Stimulated activated CD8-positive, alpha-beta memory T cell treated with anti-CD3 and anti-CD28 coated beads, Interleukin-15, amount 100 ng/mL, for 4 hours (primary cell): ENCODE data around the gene MESP2.

Source experiments
- DNase-seq, 2 donors: peaks; one replicate each; pipeline ENCODE4 v3.0.0-alpha.2; 2020; ENCODE audit warnings: low read depth in 2 of 2

The MESP2 gene

DNA sequence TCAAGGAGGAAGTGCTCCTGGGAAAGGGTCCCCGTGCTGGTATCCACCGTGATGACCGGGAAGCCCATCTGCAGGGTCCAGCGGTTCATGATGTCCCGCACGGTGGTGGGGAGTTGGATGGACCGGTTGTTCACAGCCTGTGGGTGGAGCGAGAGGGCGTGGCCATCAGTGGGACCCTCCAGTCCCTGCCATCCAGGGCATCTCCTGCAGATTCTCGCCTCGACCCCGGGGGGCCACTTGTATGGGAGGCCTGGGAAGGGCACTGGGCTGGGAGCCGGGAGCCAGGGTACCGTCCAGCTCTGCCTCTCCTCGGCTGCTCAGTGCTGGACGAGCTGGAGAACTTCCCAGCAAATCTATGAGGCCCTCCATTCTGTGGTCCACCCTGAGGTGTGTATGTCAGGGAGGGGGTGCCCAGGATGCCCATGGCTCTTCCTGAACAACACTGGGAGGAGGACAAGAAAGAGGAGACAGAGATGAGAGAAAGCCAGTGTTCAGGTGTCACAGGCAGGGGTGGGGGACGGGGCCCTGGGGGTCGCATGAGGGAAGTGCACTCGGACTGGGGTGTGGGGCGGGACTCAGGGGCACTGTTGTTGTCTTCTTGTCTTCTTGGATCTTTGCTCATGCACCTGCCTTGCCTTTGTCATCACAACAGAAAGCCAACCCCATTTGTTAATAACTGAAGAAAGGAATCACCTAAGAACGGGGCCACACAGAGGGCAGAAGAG, 25.5 kb downstream of the MESP2 start:
- no peak for DNase-seq

GRCh38 chr15:89802231-89802928, 26.2 kb downstream of the MESP2 start:
- no peak for DNase-seq

DNA sequence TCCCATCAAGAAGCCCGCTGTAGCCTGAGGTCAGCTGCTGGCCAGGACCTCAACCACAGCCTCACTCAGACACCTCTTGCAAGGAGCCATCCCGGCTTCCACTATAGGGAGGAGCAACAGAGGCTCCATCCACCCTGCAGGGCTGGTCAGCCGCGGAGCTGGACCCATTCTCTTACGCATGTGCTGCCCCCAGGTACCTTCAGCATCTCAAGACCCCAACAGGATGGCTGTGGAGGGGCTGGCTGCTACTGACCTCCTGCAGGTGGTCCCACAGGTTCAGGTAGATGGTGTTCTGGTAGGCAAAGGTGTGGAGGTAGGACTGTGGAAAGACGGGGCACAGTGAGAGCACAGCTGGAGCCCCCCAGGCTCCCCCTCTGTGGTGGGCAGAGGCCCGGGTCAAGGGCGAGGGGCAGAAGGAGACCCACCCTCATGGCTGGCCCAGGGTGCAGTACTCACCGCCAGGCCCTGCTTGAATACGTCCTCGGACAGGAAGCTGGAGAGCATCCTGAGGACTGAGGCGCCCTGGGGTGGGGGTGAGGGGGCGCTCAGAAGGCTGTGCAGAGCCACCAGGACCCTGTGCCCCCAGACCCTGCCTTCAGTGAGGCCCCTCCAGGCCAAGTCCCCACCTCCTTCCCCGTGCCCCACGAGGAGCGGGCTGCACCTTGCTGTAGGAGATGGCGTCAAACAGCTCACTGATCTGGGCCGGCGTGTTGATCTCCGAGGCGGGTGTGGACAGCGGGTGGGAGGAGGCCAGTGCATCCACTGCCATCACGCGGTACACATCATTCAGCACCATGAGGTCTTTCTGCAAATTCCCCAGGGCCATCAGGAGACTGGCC, 27.1 kb downstream of the MESP2 start:
- DNase-seq: no peak

DNA sequence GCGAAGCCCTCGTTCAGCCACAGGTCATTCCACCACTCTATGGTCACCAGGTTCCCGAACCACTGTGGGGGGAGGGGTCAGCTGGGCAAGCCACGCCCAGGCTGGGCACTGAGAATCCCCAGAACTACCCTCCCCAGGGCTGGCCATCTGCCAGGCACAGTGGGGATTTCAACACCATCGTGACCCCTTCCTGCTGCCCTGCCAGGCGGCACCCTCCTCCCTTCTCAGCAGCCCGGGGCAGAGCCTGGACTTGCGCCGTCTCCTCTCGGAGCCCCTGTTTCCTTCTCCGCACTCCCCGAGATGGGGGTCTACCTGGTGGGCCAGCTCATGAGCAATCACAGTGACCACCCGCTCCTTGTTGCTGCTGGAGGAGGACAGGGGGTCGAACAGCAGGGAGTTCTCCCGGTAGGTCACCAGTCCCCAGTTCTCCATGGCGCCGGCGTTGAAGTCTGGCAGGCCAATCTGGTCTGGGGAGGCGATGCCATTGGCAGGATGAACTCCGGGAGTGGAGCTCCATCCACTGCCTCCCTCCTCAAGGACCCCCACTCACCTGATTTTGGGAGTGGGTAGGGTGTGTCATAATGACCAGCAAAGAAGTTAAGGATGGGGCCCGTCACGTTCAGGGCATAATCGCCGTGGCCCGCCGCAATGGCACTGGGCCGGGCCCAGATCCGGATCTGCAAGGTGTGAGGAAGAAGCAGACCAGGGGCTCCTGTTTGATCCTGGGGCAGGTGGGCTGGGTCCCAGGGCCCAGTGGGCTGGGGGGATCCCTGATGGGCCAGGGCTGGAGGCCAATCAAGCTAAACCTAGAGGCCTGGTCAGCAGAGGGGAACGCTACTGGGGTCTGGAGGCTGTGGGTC, 28.0 kb downstream of the MESP2 start:
- no peak for DNase-seq

GRCh38 chr15:89805241-89806209, 29.4 kb downstream of the MESP2 start:
- DNase-seq: no peak

DNA sequence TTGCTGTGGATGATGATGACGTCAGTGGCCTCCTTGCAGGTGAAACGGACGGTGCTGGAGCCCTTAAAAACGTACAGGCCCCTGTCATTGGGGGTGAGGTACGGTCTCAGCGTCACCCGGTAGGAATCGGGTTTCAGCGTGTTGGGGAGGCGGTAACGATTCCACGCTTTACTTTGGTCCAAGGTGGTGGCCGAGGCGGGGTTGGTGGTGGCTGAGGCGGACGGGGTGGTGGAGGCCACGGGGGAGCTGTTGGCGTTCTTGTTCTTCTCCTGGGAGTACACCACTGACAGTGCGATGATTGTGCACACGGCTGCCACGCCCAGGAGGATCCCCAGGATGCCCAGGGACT, 30.1 kb downstream of the MESP2 start:
- DNase-seq: no peak

DNA sequence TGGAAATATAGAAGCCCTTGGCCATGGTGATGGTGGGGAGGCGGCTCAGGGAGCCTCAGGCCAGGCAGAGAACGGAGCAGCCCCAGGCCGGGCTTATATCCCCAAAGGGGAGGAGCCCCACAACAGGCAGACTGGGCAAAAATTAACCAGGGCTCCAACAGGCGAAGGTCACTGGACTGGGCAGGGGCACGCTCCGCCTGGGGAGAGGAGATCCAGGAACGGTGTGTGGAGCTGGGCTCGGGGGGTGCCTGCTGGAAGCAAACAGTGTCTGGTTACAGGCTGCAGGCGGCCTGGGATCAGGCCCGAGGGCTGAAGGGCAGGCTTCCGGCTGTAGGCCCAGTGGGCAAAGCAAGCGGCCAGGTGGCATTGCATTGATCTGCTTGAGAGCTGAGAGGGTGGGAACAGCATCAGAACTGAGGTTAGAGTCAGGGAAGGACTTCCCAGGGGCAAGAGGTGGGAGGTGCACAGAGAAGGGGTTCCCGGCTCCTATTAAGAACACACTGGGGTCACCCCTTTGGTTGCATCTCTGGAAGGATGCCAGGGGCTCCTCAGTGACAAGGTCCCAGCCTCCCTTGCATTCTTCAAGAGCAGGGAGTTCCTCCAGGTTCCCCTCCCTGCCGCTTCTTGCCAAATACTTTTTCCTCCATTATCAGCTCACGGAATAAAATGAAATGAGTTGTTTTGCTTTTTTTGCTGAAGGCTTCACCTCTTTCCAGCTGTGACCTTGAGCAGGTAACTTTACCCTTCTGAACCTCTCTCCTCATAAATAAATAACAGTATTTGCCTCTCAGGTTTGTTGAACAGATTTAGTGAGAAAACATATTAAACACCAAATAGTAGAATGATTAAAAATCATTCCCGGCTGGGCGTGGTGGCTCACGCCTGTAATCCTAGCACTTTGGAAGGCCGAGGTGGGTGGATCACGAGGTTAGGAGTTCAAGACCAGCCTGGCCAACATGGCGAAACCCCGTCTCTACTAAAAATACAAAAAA, 30.7 kb downstream of the MESP2 start:
- no peak for DNase-seq

GRCh38 chr15:89807689-89808088, 31.6 kb downstream of the MESP2 start:
- DNase-seq: no peak

DNA sequence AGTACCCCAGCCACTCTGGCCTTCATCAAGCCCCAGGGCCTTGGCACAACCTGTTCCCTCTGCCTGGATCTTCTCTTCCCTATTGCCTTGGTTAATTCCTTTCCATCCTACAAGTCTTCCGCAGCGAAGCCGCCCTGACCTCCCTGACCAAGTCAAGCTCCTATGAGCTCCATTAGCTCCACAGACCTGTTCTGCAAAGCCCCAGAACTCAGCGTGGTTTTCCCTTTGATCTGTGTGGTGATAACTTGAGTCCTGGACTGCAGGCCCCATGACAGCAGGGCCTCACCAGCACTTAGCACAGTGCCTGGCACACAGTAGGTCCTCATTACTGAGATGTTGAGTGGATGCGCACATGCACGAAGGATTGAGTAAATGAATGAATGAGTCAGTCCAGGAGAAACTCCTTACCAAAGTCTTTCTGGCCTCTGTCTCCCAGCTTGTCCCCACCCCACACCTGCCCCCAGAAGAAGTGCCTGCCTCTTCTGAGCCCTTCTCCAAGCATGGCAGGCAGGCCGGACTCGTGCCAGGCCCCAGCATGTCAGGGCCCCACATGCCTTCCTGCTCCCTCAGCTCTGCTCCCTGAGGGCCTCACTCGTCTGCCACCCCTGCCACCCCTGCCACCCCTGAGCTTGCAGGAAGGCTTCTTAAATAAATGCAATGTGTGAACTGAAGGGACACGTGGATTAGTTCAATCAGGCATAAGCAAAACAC, 32.2 kb downstream of the MESP2 start:
- no peak for DNase-seq

DNA sequence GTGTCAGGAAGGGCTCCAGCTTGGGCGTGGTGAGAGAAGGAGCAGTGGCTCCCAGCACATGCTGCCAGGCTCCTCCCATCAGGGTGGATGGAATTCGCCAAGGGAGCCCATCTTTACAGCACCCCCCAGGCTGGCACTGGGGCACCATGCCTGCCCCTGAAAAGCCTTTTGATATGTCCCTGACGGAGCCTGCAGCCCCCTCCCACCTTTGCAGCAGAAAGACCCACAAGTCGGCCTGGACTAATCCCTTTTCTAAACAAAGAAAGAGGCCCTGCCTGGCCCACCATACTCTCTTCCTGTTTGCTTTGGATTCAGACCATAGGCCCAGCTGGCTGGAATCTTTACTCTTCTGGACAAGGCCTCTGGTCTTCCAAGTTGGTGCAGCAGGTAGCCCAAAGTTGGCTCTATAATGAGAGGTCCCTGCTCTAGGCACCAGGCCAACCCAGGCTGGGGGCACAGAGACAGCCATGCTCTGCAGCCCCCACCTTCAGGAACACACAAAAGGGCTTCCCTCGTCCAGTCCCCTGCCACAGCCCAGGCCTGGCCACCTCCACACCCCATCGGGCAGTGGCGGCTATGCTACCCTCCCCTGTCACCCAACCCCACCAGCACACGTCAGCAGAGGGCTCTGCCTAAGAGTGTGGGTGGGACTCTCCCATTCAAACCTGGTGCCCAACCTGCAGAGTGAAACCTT, 33.1 kb downstream of the MESP2 start:
- no peak for DNase-seq

DNA sequence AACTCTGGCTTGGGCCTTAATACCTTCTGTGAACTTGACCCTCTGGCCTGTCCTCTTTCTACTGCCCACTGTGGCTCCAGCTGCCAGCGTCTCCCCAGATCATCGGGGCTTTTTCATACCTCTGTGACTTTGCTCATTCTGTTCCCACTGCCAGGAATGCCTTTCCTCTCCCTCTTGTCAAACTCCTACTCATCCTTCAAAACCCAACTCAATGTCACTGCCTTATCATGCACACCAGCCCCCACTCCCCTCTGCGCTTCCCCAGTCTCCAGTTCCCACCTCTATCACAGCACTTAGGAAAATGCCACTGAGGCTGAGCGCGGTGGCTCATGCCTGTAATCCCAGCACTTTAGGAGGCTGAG, 33.6 kb downstream of the MESP2 start:
- no peak for DNase-seq

DNA sequence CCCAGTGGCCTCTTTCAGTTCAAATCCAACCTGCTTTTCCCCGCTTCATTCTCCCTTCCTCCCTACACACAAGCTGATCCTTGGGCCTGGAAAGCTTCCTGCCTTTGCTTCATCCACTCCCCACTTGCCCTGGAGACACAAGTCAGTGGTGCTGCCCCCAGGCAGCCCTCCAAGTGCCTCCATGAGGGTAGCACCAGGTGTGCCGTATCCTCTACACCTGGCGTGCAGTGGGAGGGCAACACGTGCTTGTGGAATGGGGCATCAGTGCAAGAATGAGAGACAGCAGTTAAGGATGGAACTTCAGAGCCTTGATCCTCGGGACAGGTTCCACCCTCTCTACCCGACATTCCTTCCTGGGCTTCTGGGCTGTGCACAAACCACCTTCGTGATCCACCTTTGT, 34.7 kb downstream of the MESP2 start:
- no peak for DNase-seq

DNA sequence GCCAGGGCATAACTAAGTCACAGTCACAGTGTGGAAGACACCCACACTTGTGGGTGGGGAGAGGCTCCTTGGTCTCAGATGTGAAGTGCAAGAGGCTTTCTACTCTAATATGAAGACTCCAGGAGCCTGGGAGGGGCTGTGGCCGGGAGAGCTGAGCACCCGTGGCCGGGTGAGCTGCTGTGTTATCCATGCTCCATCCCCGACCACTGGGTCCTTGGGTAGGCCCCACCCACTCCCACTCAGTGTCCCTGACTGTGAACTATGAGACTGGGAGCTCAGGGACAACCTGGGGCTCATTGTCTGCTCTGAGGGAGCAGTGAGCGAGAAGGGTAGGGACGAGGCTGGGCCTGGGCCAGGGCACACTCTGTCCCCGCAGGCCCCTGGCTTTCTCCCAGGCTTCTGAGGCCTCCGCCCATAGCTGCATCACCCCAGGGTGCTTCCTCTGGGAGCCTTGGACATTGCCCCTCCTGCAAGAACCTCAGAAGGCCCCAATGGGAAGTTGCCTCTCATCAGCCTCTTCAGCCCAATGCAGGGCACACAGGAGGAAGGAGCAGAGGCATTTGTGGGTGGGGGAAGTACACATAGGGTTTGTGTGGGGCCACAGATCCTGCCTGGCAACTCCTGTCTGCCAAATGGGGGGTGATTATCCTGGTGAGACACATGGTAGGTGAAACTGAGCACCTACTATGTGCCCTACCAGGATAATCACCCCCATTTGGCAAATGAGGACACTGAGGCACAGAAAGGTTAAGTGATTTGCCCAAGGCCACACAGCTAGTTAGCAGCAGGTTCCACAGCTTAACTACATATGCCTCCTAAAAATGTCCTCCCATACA, 36.1 kb downstream of the MESP2 start:
- no peak for DNase-seq

DNA sequence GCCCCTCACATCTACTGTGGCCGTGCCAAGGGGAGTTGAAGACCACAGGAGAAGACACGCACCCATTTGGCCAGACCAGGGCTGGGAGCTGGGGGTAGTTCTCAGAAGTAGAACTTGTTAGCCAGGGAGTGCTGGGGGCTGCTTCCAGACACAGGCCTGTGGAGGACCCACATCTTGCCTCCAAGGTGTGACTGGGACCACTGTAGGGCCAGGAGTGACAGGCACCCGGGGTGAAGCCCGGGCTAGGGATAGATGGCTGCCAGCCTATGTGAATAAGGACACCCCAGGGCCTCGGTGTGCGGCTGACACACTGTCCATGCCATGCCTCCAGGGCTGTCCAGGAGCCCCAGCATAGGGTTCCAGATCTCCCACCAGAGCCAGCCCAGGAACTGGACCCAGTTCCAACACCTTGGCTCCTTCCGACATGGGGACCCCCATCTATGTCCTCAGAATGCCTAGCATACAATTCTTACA, 36.8 kb downstream of the MESP2 start:
- no peak for DNase-seq

DNA sequence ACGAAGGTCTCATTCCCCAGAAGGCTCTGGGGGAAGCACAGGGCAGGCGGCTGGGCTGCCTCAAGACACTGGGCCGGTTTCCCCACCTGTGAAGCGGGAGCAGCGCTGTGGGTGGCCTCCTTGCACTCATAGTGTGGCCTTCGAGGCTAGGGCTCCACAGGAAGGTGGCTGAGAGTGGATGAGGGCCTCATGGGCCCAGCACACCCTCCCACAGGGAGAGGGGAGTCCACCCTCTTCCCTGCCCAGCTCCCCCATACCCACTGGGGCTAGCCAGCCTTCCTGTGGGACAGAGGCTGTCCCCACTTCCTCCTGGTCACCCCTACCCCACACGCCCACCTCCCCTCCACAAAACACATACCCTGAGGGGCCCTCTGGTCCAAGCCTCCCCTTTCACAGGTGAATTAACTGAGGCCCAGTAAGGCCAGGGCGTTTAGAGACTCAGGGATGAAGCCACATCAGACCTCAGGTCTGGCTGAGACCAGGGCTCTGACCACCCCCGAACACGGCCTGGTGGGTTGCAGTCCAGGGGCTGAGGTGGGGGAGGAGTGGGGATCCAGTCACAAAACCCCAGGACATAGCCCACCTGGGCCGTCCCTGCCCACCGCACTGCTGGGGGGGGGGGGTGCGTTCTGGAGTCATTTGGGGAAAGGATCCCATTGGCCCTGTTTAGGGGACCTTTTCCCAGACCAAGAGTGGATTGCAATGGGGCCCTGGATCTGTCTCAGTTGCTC, 37.4 kb downstream of the MESP2 start:
- no peak for DNase-seq

- no peak for DNase-seq
These were observed 38.1 kb downstream of the MESP2 start for GRCh38 chr15:89814112-89814742.
